HCT116 (cell line): ENCODE results near the gene PBXIP1. TPM values are rescaled to one million over a fixed set of nuclear protein-coding genes. Genes with fewer than 3 reads are reported as not detected.
A peak's percentile ranks its signal among the peaks of the same experiment; 100 is the strongest.

Experiments used
- ATAC-seq: fragments of 200-7000 bp; cut with Tn5 transposase; 2 replicates; pipeline ENCODE4 v1.9.1; 2020; ENCODE audit warnings: mild to moderate bottlenecking, moderate library complexity
- BruUV-seq: library from RNA; stranded (reverse); fragments of 400-500 nt; replicated peaks from 2 replicates; lab custom pipeline; 2021; lab: Mats Ljungman, UMichigan
- CTCF ChIA-PET: fragments of 300-600 bp; sonication (Branson Sonifier 250); formaldehyde crosslinking; loops from one replicate; lab custom pipeline; 2021; ENCODE audit warnings: antibody characterized with exemption; lab: Charles Lee
- POLR2A ChIA-PET: fragments of 300-600, 350-600 bp; sonication (Branson Sonifier 250); formaldehyde crosslinking; loops from one replicate; lab custom pipeline; 2021; ENCODE audit warnings: antibody characterized with exemption; lab: Charles Lee
- RAD21 ChIA-PET, 2 experiments: fragments of 300-600 bp; sonication (Branson Sonifier 250); formaldehyde crosslinking; loops; one replicate each; lab custom pipeline; 2023; ENCODE audit warnings: low total read pairs in 2 of 2; ENCODE audit not compliant: uncharacterized antibody in 2 of 2, unreplicated experiment in 2 of 2, low non-redundant PET in 1 of 2; lab: Charles Lee
- DNase-seq: peaks from one replicate; pipeline ENCODE4 v3.0.0-alpha.2; 2010; ENCODE audit warnings: low read depth, low spot score
- H2AFZ ChIP-seq: fragments of 200-600 bp; shearing (Covaris generic), sonication (generic); 2 replicates; pipeline ENCODE4 v1.6.1; 2017; ENCODE audit warnings: low read depth, mixed run types, mixed read lengths, antibody characterized with exemption, low read length; ENCODE audit not compliant: poor library complexity, severe bottlenecking
- H3K27ac ChIP-seq: 2 replicates; pipeline ENCODE4 v1.5.1; 2012; ENCODE audit warnings: low read depth, low read length
- H3K27me3 ChIP-seq: fragments of 200-600 bp; sonication (generic); 2 replicates; pipeline ENCODE4 v1.6.1; 2016; ENCODE audit warnings: mixed run types, low read length, mixed read lengths; ENCODE audit not compliant: insufficient read depth
- H3K36me3 ChIP-seq, 2 experiments: fragments of 200-500 bp in 1 of 2; fragments of 200-600 bp in 1 of 2; sonication (Bioruptor generic) in 1 of 2; sonication (generic) in 1 of 2; 2 replicates each; pipeline versions ENCODE4 v1.5.1 to v1.6.1; 2014 to 2016; ENCODE audit warnings: low read length in 2 of 2, inconsistent platforms in 1 of 2, mixed read lengths in 1 of 2, mixed run types in 1 of 2; ENCODE audit not compliant: insufficient read depth in 2 of 2, control insufficient read depth in 1 of 2
- H3K4me1 ChIP-seq, 2 experiments: fragments of 200-600 bp in 1 of 2; sonication (generic) in 1 of 2; 2 replicates each; pipeline versions ENCODE4 v1.5.1 to v1.6.1; 2012 to 2017; ENCODE audit warnings: low read length in 2 of 2, inconsistent platforms in 1 of 2, mild to moderate bottlenecking in 1 of 2, mixed read lengths in 1 of 2, mixed run types in 1 of 2, moderate library complexity in 1 of 2; ENCODE audit not compliant: insufficient read depth in 2 of 2, control insufficient read depth in 1 of 2
- H3K4me2 ChIP-seq: fragments of 200-600 bp; sonication (generic); 2 replicates; pipeline ENCODE4 v1.6.1; 2017; ENCODE audit warnings: mixed run types, low read length, mixed read lengths
- H3K4me3 ChIP-seq, 2 experiments: fragments of 200-600 bp in 1 of 2; sonication (generic) in 1 of 2; replicated peaks in 1 of 2; 2 replicates each; pipeline ENCODE4 v1.5.1; 2011 to 2016; ENCODE audit warnings: low read length in 2 of 2, control low read depth in 1 of 2, low read depth in 1 of 2, mild to moderate bottlenecking in 1 of 2, mixed read lengths in 1 of 2, mixed run types in 1 of 2
- H3K79me2 ChIP-seq: fragments of 200-600 bp; sonication (generic); 2 replicates; pipeline ENCODE4 v1.6.1; 2017; ENCODE audit warnings: mild to moderate bottlenecking, mixed run types, low read length, moderate library complexity, mixed read lengths; ENCODE audit not compliant: insufficient read depth
- H3K9ac ChIP-seq: fragments of 200-600 bp; sonication (generic); 2 replicates; pipeline ENCODE4 v1.6.1; 2016; ENCODE audit warnings: low read length, mixed read lengths
- H3K9me2 ChIP-seq: fragments of 200-600 bp; sonication (generic), shearing (Covaris generic); 2 replicates; pipeline ENCODE4 v1.6.1; 2017; ENCODE audit warnings: mixed run types, mild to moderate bottlenecking, moderate library complexity; ENCODE audit not compliant: insufficient read depth
- H3K9me3 ChIP-seq, 2 experiments: fragments of 200-500 bp in 1 of 2; fragments of 200-600 bp in 1 of 2; sonication (Bioruptor generic) in 1 of 2; sonication (generic) in 1 of 2; 2 replicates each; pipeline ENCODE4 v1.6.1; 2014 to 2017; ENCODE audit warnings: low read length in 2 of 2, mixed read lengths in 2 of 2, inconsistent platforms in 1 of 2, low read depth in 1 of 2, mild to moderate bottlenecking in 1 of 2, mixed run types in 1 of 2, moderate library complexity in 1 of 2; ENCODE audit not compliant: control insufficient read depth in 1 of 2, insufficient read depth in 1 of 2
- H4K20me1 ChIP-seq: fragments of 200-600 bp; sonication (generic), shearing (Covaris generic); 2 replicates; pipeline ENCODE4 v1.6.1; 2017; ENCODE audit warnings: mixed run types, mild to moderate bottlenecking, moderate library complexity; ENCODE audit not compliant: insufficient read depth
- ATF3 ChIP-seq: IDR thresholded peaks from 2 replicates; pipeline ENCODE4 v1.6.1; 2012
- CBX3 ChIP-seq: IDR thresholded peaks from 2 replicates; pipeline ENCODE4 v1.6.1; 2012; ENCODE audit warnings: low read depth
- CEBPB ChIP-seq: IDR thresholded peaks from 2 replicates; pipeline ENCODE4 v1.6.1; 2012; ENCODE audit warnings: low read depth
- EGR1 ChIP-seq: IDR thresholded peaks from 2 replicates; pipeline ENCODE4 v1.6.1; 2012; ENCODE audit warnings: low read depth
- ELF1 ChIP-seq: IDR thresholded peaks from 2 replicates; pipeline ENCODE4 v1.6.1; 2012; ENCODE audit warnings: low read depth, borderline replicate concordance
- EZH2 ChIP-seq: fragments of 200-600 bp; sonication (generic); IDR thresholded peaks from 2 replicates; pipeline ENCODE4 v1.6.1; 2017; ENCODE audit warnings: antibody characterized with exemption, mixed run types
- RAD21 ChIP-seq: IDR thresholded peaks from 2 replicates; pipeline ENCODE4 v1.6.1; 2012; ENCODE audit warnings: low read depth, mild to moderate bottlenecking
- SIN3A ChIP-seq: IDR thresholded peaks from 2 replicates; pipeline ENCODE4 v1.6.1; 2012; ENCODE audit warnings: low read depth
- SP1 ChIP-seq: IDR thresholded peaks from 2 replicates; pipeline ENCODE4 v1.6.1; 2012; ENCODE audit warnings: low read depth
- SRF ChIP-seq: IDR thresholded peaks from 2 replicates; pipeline ENCODE4 v1.6.1; 2012; ENCODE audit warnings: low read depth
- TCF7L2 ChIP-seq: IDR thresholded peaks from 2 replicates; pipeline ENCODE4 v1.7.0; 2011; ENCODE audit warnings: borderline replicate concordance, inconsistent platforms; ENCODE audit not compliant: insufficient read depth, insufficient read length; ENCODE audit errors: extremely low read depth
- ZNF274 ChIP-seq: fragments of 200-500 bp; sonication (Bioruptor generic); IDR thresholded peaks from 2 replicates; pipeline ENCODE4 v1.6.1; 2014; ENCODE audit warnings: mild to moderate bottlenecking, low read depth, low read length, inconsistent platforms
- intact Hi-C: fragments of 100-400 bp; cut with micrococcal nuclease; formaldehyde crosslinking; loops from 2 replicates; pipeline ENCODE4 v1.10.0; 2022
- total RNA-seq: library from RNA; stranded (reverse); gene quantifications from one replicate; pipeline ENCODE4 v1.2.1, GENCODE V29; 2021; ENCODE audit not compliant: unreplicated experiment
- TF ChIP-seq, protein P1 (sequence below), 3 experiments: fragments of 200-600 bp in 1 of 3; sonication (generic) in 1 of 3; IDR thresholded peaks in 2 of 3; conservative IDR thresholded peaks in 1 of 3; 2 replicates each; pipeline ENCODE4 v1.5.1; 2012 to 2017; ENCODE audit warnings: low read depth in 2 of 3, low read length in 2 of 3, antibody characterized with exemption in 1 of 3, borderline replicate concordance in 1 of 3, control low read depth in 1 of 3, mild to moderate bottlenecking in 1 of 3, mixed read lengths in 1 of 3, mixed run types in 1 of 3, moderate library complexity in 1 of 3; ENCODE audit not compliant: insufficient read depth in 1 of 3

The PBXIP1 gene
- total RNA-seq, 1 experiment from 2014 or later = 12.6 TPM

DNA sequence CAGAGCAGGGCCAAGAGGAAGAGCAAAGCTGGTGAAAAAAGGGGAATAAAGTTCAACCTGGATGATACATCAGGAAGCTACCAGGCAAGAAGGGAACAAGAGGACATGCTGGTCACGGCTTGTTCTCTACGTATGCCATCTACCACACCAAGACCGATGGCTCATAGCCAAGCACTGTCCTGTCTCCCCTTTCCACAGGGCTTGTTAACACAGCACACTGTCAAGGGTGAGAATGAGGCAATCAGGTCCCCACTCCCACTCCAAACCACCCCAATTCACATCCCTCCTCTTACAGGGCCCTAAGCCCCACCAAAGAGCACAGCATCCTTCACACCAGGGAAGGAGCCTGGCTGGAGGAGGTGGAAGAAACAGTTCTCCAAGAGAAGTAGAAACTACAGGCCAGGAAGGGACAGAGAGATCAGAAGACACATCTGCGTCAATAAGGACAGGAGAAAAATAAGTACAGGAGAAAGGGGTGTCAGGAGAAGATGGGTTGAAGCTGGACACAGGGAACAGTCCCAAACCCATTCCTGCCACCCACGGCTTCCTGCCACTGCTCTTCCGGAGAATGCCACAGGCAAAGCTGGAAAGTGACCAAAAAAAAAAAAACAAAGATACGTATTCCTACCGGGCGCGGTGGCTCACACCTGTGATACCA is 15.6 kb upstream of the PBXIP1 start:
- ATAC-seq = no peak
- Histone ChIP-seq H3K4me1 (peaks cover 38 to 58% of the 10 kb centered on the region in 2 experiments), H3K9me3 (no peaks in the 10 kb centered on the region), H3K4me3 (peak overlapping the region; percentile 40 to 70), H3K79me2 (peaks cover 88% of the 10 kb centered on the region), H3K9ac (peak overlapping the region; percentile 86), H3K9me2 (no peaks in the 10 kb centered on the region), H3K4me2 (peak overlapping the region; percentile 90), H4K20me1 (no peaks in the 10 kb centered on the region), H3K27ac (peak overlapping the region; percentile 86), H3K27me3 (no peaks in the 10 kb centered on the region), H2AFZ (no peak overlapping the region), H3K36me3 (peaks cover 9 to 27% of the 10 kb centered on the region in 2 experiments; a peak in 3 of 4 replicates)
- intact Hi-C loops = loop anchor here (5.0 kb wide), 2 partner anchors 91 to 166 kb away; partner anchors contain the start of genes EFNA4 and SLC50A1
- ChIA-PET RAD21 (interaction anchor here in 1 of 2 experiments (0.7 kb wide), 1 partner anchor 114 kb away, joined by 3 read pairs; no protein-coding TSS in a partner anchor), CTCF (interaction anchor here (0.7 to 2.6 kb wide), 9 partner anchors 10 to 114 kb away, joined by 3 to 15 read pairs (median 5); partner anchors contain the start of genes ADAM15 and PYGO2), POLR2A (interaction anchor here (0.6 to 5.4 kb wide), 17 partner anchors 7 to 88 kb away, joined by 3 to 46 read pairs (median 5); partner anchors contain the start of genes FLAD1, PBXIP1 and PYGO2)
- no TSS peak for BruUV-seq
- no peak for TF ChIP-seq SIN3A
- TF ChIP-seq CBX3 = no peak
- TF ChIP-seq, protein P1, sequence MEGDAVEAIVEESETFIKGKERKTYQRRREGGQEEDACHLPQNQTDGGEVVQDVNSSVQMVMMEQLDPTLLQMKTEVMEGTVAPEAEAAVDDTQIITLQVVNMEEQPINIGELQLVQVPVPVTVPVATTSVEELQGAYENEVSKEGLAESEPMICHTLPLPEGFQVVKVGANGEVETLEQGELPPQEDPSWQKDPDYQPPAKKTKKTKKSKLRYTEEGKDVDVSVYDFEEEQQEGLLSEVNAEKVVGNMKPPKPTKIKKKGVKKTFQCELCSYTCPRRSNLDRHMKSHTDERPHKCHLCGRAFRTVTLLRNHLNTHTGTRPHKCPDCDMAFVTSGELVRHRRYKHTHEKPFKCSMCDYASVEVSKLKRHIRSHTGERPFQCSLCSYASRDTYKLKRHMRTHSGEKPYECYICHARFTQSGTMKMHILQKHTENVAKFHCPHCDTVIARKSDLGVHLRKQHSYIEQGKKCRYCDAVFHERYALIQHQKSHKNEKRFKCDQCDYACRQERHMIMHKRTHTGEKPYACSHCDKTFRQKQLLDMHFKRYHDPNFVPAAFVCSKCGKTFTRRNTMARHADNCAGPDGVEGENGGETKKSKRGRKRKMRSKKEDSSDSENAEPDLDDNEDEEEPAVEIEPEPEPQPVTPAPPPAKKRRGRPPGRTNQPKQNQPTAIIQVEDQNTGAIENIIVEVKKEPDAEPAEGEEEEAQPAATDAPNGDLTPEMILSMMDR (IDR thresholded peaks at IDR 0.05 in 2 of 3, conservative IDR thresholded peaks at IDR 0.05 in 1 of 3; ENCODE audit: borderline replicate concordance in 1 of 3, insufficient read depth in 1 of 3, low read depth in 2 of 3, low read length in 2 of 3) = no peak
- TF ChIP-seq SP1 = no peak
- no peak for TF ChIP-seq TCF7L2
- TF ChIP-seq ZNF274 = no peak
- TF ChIP-seq ELF1 = no peak
- no peak for TF ChIP-seq RAD21
- TF ChIP-seq EZH2 = no peak
- TF ChIP-seq ATF3 = no peak
- no peak for TF ChIP-seq CEBPB
- no peak for TF ChIP-seq EGR1
- TF ChIP-seq SRF = no peak
- no peak for DNase-seq
